Testis (tissue), 2 donors: ENCODE measurements around the gene TMEM272.

Experiments used
- POLR2A ChIP-seq: fragments of 450-650 bp; IDR thresholded peaks from one replicate; pipeline ENCODE4 v1.6.1; 2017; ENCODE audit warnings: antibody characterized with exemption, mild to moderate bottlenecking, moderate library complexity
- TF ChIP-seq, protein P1 (sequence below), 3 experiments: fragments of 450-650 bp in 2 of 3; fragments of 200-600 bp in 1 of 3; sonication (generic) in 1 of 3; IDR thresholded peaks; one replicate each; pipeline ENCODE4 v1.5.1; 2016 to 2019; ENCODE audit warnings: antibody characterized with exemption in 3 of 3, mild to moderate bottlenecking in 2 of 3, moderate library complexity in 1 of 3

DNA sequence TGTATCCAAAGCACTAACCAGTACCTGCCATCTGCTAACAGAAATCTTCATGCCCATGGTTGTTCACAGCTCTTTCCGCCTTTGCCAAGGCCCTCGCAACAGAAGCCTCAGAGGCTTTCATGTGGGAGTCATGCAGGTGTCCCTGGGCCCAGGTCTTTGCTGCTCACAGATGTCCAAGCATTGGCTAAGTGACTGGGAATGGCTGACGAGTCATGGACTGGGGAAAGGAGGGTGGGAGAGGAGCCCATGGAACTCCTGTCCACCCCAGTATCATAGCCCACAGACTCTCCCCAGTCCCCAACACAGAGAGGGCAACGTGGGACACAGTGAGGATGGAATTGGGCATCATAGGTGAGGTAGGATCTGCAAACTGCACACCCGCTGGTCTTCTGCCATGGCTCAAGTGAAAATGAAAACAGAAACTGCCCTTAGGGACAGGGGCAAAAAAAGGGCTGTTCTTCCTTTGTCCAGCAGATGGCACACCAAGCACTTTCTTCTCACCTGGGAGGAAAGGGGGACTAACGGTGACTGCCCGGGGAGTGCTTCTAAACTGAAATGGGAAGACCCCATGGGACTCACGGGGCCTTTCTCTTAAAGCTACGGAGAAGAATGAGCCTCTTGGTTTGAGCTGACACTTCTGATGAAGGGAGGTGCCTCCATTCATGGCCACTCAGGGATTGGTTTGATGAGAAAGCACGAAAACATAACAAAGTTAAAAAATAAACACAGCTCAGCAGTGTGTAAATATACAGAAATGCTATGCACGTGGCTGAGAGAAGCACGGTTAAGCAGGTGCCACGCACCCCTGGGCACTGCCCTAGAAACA is 29.9 kb downstream of the TMEM272 start:
- TF ChIP-seq, protein P1, sequence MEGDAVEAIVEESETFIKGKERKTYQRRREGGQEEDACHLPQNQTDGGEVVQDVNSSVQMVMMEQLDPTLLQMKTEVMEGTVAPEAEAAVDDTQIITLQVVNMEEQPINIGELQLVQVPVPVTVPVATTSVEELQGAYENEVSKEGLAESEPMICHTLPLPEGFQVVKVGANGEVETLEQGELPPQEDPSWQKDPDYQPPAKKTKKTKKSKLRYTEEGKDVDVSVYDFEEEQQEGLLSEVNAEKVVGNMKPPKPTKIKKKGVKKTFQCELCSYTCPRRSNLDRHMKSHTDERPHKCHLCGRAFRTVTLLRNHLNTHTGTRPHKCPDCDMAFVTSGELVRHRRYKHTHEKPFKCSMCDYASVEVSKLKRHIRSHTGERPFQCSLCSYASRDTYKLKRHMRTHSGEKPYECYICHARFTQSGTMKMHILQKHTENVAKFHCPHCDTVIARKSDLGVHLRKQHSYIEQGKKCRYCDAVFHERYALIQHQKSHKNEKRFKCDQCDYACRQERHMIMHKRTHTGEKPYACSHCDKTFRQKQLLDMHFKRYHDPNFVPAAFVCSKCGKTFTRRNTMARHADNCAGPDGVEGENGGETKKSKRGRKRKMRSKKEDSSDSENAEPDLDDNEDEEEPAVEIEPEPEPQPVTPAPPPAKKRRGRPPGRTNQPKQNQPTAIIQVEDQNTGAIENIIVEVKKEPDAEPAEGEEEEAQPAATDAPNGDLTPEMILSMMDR (IDR thresholded peaks at IDR 0.05) = peak; percentile 64 to 69 (median 68)
- TF ChIP-seq POLR2A = no peak
